Stimulated activated CD4-positive, alpha-beta T cell treated with anti-CD3 and anti-CD28 coated beads, Interleukin-1b, Interleukin-23, amount 100 ng/mL, for 4 hours (primary cell): ENCODE data around the gene GAST.
"Not testable (repeated sequence)": the region's sequence is repeated elsewhere in the genome, so short reads cannot be mapped to it uniquely, and the experiment has no call there.

ENCODE experiments used
- DNase-seq, 2 donors: peaks; one replicate each; pipeline ENCODE4 v3.0.0-alpha.2; 2020; ENCODE audit warnings: low read depth in 2 of 2

The GAST gene

DNA sequence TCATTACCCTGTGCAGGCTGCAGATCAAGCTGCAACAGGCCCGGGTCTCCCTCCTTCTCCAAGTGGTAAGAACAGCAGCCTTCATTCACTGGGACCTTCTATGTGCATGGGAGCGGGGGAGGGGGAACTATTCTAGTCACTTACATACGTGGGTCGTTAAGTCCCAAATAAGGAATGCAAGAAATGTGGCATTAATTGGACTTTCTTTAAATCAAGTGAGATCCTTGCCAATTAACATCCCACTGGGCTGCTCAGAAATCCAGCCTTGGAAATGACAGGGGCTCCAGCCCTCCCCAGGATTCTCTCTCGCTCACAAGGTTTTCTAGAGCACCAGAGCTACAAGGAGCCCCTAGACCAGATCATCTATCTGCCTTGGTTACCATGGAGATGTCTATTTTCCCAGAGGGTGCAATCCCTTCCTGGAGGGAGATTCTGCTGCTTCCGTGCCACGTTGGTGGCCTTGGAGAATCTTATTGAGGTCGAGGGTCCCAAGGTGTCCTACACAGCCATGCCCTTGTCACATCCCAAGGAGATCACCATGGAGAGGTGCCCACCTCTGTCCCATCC, 28.6 kb upstream of the GAST start:
- no peak for DNase-seq

- DNase-seq: no peak
Observed at GRCh38 chr17:41684035-41684434, 28.1 kb upstream of the GAST start.

DNA sequence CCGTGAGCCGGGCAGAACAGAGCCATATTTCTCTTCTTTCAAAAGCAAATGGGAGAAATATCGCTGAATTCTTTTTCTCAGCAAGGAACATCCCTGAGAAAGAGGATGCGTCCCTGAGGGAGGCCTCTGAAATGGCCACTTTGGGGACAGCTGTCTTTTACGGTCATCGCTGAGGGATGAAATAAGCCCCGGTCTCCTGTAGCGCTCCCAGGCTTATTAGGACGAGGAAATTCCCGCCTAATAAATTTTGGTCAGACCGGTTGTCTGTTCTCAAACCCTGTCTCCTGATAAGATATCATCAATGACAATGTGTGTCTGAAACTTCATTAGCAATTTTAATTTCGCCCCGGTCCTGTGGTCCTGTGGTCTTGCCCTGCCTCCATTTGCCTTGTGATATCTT, 26.4 kb upstream of the GAST start:
- DNase-seq: not testable (repeated sequence)

GRCh38 chr17:41686281-41686680, 25.9 kb upstream of the GAST start:
- no peak for DNase-seq

DNA sequence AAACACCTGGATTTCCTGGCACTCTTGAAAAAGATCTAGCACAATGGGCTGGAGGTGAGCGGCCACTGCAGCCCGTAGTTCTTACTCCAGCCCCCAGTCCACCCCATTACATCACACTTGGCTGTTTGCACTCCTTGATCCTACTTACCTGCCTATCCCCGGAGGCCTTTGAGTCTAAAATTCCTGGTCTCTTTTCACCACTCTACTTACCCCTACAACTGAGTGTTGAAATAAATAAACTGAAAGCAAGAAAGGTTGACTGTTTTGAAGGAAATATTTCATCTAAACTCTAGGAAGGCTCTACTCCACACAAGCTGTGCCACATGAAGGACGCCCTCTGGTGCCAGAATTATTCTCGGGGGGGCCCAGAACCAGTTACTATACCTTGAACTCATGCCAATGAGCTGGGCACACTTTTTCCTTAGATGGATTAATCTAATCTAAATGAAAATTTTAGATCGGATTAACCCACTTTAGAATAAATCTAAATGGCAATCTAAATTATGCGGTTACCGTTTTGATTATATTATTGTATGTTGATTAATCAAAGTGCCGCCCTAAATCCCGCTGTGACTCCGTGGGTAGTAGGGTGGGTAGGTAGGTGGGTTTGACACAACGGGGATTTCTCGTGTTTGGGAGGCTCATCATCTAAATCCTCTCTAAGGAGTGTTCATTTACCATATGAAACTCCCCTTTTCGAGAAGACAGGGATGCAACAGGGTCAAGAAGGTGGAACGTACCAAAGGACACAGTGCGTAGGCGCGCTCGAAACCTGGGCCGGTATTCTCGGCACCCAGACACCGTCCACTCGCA, 24.1 kb upstream of the GAST start:
- peak; percentile 39 to 53 for DNase-seq

GRCh38 chr17:41688641-41689496, 23.3 kb upstream of the GAST start, which contains the start of gene EIF1:
Gene EIF1 (plus strand): TSS chr17:41688885. CDS start chr17:41689039, 154 bp downstream.
- peak; percentile 100 for DNase-seq

GRCh38 chr17:41689497-41690299, 22.4 kb upstream of the GAST start:
- peak in 1 of 2 donors; percentile 64 for DNase-seq

- no peak for DNase-seq
Observed at GRCh38 chr17:41690497-41690896, 21.6 kb upstream of the GAST start.

- no peak for DNase-seq
Observed at GRCh38 chr17:41691031-41691777, 20.9 kb upstream of the GAST start.

DNA sequence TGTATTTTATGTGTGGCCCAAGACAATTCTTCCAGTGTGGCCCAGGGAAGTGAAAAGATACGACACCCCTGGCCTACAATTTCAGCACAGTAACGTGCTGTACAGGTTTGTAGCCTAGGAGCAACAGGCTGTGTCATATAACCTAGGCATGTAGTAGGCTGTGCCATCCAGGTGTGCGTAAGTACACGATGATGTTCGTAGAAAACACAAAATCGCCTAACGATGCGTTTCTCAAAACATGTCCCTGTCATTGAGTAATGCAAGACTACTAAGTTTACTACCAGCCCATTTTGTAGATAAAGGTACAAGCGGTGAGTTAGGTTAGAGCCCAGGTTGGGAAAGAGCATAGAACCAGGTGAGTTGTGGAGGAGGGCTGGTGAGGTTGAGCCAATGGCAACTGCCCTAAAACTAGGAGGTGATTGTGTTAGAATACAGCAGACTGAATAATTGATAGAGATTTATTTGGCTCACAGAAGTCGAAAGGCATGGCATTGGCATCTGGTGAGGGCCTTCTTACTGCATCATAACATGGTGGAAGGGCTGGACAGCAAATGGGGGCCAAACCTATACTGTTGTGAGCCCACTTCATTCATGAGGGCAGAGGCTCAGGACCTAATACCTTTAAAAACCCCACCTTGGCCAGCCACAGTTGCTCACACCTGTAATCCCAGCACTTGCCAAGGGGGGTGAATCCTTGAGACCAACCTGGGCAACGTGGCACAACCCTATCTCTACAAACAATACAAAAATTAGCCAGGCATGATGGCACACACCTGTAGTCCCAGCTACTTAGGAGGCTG, 19.2 kb upstream of the GAST start:
- DNase-seq: no peak

DNA sequence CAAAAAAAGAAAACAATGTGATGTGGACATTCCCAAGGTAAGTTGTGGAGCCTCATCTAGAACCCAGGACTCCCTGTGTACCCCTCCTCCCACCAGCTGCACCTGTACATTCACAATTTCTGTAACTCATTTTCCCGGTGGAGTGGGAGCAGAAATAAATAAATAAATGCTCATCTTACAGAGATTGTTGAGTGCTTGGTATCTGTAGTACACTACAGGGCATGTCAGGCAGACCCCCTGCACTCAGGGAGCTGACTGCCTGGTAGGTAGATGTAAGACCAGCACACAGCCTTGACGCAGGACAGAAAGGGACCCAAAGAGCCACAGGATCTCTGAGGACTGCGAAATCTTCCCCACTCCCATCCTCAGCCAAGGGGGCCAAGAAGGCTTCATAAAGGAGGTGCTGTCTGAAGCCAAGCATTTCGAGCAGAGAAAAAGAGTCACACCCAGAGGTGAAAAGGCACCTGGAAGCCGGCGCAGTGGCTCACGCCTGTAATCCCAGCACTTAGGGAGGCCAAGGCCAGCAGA, 16.9 kb upstream of the GAST start:
- DNase-seq: no peak

- DNase-seq: peak; percentile 54 to 72
Observed at GRCh38 chr17:41695954-41696757, 16.0 kb upstream of the GAST start.

DNA sequence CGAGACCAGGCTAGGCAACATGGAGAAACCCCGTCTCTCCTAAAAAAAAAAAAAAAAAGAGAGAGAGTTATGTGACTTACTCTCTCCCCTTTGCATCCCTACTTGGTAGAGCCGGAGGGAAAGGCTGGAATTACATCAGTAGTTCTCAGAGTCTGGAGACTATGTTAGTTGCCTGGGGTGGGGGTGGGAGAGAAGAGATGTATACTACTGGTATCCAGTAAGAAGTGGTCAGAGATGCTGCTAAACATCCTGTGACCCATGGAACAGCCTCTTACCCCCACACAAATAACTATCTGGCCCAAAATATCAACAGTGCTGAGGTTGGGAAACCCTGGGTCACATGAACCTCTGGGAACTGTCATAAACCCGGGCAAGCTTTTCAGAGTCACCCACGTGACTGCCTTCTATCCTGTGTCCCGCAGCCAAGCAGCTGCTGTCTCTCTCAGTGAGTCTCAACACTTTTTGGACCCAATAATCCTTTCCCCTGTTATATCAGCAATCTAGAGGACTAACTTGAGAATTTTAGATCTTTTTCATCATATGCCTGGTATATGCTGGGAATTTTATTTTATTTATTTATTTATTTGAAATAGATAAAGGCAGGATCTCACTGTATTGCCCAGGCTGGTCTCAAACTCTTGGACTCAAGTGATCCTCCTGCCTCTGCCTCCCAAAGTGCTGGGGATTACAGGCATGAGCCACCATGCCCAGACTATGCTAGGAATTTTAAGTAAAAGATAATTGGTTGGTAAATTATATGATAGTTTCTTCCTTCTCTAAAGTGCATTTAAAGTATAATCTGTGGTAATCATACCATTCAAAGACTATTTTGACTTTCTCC, 14.8 kb upstream of the GAST start:
- no peak for DNase-seq

- DNase-seq: not testable (repeated sequence)
Observed at GRCh38 chr17:41700843-41701242, 11.3 kb upstream of the GAST start.

- no peak for DNase-seq
Observed at GRCh38 chr17:41702712-41703111, 9.4 kb upstream of the GAST start.

DNA sequence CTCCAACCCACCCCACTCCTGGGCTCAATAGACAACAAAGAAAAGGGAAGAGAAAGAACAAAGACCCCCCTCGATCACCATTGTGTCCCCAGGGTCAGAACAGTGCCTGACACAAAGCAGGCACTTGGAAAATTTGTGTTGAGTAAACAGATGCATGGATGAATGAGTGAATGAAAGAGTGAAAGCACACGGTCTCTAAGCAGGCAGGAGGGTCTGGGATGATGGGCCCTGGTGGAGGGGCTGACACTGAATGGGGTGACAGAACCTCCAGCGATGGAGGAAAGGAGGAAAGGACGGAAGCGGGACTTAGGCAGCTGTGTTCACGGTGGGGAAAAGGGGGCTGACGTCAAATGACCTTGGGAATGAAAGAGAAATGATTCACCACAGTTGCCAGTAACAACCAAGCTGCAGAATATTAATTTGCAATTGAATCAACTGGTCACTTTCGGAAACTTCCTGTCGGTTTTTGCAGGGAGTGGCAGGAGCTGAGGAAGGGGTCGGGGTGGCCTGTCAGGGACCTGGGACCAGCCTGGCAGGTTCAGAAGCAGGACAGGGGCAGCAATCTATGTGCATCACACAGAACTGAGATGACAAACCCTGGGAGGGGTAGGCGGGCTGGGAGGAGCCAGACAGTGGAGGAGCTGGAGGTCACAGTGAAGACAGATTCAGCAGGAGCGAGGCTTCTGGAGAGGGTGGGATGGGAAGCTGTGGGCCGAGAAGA, 6.7 kb upstream of the GAST start:
- DNase-seq: no peak
